GM18873 (cell line): ENCODE data around the gene ENTPD5.
A peak's percentile ranks its signal among the peaks of the same experiment; 100 is the strongest.
"Not testable (repeated sequence)": the region's sequence is repeated elsewhere in the genome, so short reads cannot be mapped to it uniquely, and the experiment has no call there.

ENCODE experiments used
- ATAC-seq: cut with Tn5 transposase; IDR thresholded peaks from one replicate; pipeline ENCODE4 v1.9.1; 2021; ENCODE audit warnings: mild to moderate bottlenecking, moderate library complexity, moderate number of reproducible peaks; ENCODE audit not compliant: unreplicated experiment, low FRiP score

Gene ENTPD5

DNA sequence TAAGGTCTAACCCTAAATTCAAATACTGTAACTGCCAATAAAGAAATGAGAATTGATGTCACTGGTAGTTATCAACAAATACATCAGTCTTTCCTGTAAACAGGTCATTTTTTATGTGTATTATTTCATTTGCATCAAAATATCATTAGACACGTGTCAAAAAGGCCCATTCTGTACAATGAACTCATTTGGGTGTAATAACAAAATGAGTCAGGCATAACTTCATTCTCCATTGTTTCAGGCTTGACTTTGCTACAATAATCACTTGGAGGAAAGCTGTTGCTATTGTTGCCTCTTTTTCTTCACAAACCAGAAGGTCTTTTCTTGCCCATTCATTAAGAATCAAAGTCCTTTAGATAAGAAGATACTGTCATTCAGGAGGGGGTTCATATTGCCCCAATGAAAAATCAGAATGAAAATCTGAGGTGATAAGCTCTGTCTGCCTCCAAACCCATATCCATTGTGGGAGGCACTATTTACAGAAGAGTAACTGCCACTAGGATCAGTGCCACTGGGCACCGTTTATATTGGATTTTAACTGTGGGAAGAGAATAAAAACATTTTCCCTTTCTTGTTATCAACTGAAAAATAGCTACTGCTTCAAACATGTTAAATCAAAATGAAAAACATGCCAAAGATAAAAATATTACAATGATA lies 10.1 kb downstream of the ENTPD5 start:
- ATAC-seq, result no peak

DNA sequence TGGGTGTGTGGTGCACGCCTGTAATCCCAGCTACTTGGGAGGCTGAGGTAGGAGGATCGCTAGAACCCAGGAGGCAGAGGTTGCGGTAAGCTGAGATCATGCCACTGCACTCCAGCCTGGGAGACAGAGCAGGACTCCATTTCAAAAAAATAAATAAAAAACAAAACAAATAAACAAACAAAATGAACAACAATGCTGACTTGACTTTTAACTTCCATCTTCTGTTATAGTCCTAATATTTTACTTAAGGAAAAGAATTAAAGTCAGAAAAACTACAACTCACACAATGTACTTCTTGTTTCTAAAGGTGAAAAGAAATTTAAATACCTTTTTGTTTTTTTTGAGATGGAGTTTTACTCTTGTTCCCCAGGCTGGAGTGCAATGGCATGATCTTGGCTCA lies 13.4 kb downstream of the ENTPD5 start:
- not testable (repeated sequence) for ATAC-seq

- no peak for ATAC-seq
These were observed 20.4 kb downstream of the ENTPD5 start for GRCh38 chr14:73998726-73999125.

GRCh38 chr14:73997944-73998447 lies 21.1 kb downstream of the ENTPD5 start:
- no peak for ATAC-seq

DNA sequence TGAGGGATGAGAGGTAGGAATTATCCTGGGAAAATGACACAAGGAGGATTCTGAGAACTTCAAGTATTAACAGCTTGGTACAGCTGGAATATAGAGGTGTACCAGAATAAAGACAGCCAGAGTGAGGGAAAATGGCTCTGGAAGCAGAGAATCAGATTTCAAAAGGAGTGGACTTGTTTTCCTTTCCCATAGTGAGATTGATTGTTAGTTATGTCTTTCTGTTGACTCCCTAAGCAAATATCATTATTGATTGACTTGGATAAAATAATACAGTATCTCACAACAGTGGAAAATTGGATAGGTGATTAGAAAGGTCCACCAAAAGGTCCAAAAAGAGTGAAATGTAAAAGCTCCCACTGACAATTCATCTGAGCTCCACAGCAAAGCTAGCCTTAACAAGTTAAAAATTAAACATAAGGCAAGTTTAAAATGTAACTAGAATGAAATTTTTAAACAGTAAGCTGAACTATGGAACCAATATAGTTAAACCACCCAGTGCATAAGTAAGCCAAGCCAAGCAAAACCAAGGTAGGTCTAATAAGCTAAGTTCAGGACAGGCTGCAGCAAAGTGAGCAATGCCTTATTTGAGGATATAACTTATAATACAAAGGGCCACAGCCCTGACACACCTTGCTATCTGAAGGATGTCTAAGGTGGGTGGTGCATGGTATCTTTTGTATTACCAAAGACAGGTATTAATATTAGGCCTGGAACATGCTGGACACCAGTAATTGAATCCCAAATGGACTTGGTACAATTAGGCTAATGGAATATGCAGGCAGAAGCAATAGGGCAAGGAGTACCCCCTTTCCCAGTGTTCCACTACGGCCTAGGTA lies 21.8 kb downstream of the ENTPD5 start:
- ATAC-seq, result no peak

GRCh38 chr14:73996731-73997107 lies 22.4 kb downstream of the ENTPD5 start:
- ATAC-seq, result no peak

GRCh38 chr14:73995977-73996378 lies 23.1 kb downstream of the ENTPD5 start:
- ATAC-seq, result no peak

GRCh38 chr14:73994926-73995325 lies 24.2 kb downstream of the ENTPD5 start:
- not testable (repeated sequence) for ATAC-seq

- no peak for ATAC-seq
These were observed 28.0 kb downstream of the ENTPD5 start for GRCh38 chr14:73991092-73991491.

DNA sequence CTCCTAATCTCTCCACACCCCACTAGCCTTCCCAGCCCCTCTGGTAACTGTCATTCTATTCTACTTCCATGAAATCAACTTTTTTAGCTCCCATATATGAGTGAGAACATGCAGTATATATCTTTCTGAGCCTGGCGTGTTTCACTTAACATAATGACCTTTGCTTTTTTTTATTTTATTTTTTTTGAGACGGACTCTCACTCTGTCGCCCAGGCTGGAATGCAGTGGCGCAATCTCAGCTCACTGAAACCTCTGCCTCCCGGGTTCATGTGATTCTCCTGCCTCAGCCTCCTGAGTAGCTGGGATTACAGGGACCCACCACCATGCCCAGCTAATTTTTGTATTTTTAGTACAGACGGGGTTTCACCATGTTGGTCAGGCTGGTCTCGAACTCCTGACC lies 30.4 kb downstream of the ENTPD5 start:
- ATAC-seq, result not testable (repeated sequence)

- ATAC-seq, result no peak
These were observed 31.0 kb downstream of the ENTPD5 start for GRCh38 chr14:73988065-73988464.

GRCh38 chr14:73977896-73978295 lies 41.2 kb downstream of the ENTPD5 start:
- no peak for ATAC-seq

- no peak for ATAC-seq
These were observed 43.0 kb downstream of the ENTPD5 start for GRCh38 chr14:73976125-73976524.

DNA sequence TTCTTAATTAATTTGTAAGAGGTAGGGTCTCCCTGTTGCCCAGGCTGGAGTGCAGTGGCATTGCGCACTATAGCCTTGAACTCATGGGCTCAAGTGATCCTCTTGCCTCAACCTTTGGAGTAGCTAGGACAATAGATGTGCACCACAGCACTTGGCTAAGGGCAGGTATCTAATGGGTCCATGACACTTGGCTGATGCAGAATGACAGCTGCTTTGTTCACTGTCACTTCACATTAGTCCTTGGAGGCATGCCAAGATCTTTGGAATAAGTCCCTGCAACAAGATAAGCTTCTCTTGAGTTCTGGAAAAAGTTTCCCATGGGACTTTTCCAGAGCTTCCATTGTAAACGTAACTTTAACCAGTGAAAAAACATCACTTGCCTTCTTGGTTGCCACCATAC lies 45.6 kb downstream of the ENTPD5 start:
- no peak for ATAC-seq

DNA sequence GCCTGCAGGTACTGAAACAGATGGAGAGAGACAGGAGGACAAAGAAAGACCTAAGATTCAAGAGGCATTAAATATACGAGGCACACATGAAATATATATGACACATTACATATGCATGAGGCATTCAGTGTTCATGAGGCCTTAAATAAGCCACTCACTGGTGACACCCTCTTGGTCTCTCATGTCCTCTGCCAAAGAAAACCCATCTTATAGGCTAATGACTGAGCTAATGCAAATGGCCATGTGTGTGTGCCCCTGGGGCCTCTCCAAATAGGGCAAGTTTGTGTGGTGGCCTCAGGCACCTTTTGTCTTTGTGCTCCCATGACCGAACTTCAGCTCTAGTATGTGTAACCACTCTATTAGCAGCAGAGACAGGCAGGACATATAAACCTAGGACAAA lies 50.2 kb downstream of the ENTPD5 start:
- ATAC-seq, result no peak

- ATAC-seq, result no peak
These were observed 53.9 kb downstream of the ENTPD5 start for GRCh38 chr14:73965216-73965615.

DNA sequence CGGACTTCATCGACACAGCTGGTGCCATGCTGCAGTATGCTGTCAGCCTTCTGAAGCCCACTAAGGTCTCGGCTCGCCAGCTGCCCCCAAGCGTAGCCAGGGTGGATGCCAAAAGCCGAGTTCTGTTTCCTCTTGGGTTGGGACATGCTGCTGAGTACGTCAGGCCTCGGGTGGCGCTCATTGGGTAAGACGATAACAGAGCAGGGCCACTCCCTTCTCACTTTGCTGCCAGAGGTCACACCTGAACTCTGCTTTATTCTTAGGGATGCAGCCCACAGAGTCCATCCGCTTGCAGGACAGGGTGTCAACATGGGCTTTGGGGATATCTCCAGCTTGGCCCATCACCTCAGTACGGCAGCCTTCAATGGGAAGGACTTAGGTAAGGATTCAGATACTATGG lies 57.9 kb downstream of the ENTPD5 start:
- no peak for ATAC-seq

DNA sequence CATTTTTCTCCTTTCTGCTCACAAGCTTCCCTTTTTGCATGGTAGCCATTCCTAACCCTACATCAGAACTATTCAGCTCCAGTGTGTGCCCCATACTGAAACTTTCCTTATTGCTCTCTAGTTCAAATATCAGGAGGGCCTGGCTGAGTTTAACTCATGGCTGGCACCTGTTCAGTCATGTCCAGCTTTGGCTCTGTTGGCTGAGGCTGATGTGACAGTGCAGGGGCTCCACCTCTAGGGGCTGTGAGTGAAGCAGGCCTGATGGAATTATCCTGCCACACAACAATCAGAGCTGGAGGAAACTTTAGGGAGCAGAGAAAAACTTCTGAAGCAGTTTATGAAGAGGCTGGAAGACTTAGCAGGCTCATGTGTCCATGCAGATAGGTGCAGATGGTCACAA lies 60.5 kb downstream of the ENTPD5 start:
- ATAC-seq, result no peak

DNA sequence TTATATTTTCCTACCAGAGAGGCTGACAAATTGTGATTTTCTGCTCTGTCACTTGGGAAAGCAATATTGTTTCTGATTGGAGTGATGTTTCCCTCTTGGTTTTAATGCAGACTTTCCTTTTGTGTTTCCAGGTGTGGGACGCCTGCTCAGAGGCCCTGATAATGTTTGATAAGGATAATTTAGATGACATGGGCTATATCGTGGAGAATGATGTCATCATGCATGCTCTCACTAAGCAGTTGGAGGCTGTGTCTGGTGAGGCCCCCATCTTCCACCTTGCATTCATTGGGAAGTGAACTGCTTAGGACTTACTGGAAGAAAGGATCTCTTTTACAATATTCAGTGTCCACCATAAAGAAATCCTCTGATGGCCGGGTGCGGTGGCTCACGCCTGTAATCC lies 63.4 kb downstream of the ENTPD5 start:
- no peak for ATAC-seq

GRCh38 chr14:73953731-73954130 lies 65.4 kb downstream of the ENTPD5 start:
- ATAC-seq, result no peak

- ATAC-seq, result peak; percentile 77
These were observed 69.0 kb downstream of the ENTPD5 start, which contains the start of the genes COQ6 and FAM161B for GRCh38 chr14:73949752-73950734. COQ6 (plus strand) TSS chr14:73950302; CDS start chr14:73950333, 31 bp downstream. FAM161B (minus strand) TSS chr14:73950094; CDS start chr14:73950026, 68 bp downstream.
